ENCODE measurements around the gene MAGI2. TPM values are rescaled to one million over a fixed set of nuclear protein-coding genes. Genes with fewer than 3 reads are reported as not detected.

The MAGI2 gene
- total RNA-seq, 1 donor from 2014 or later = 64.2 TPM

DNA sequence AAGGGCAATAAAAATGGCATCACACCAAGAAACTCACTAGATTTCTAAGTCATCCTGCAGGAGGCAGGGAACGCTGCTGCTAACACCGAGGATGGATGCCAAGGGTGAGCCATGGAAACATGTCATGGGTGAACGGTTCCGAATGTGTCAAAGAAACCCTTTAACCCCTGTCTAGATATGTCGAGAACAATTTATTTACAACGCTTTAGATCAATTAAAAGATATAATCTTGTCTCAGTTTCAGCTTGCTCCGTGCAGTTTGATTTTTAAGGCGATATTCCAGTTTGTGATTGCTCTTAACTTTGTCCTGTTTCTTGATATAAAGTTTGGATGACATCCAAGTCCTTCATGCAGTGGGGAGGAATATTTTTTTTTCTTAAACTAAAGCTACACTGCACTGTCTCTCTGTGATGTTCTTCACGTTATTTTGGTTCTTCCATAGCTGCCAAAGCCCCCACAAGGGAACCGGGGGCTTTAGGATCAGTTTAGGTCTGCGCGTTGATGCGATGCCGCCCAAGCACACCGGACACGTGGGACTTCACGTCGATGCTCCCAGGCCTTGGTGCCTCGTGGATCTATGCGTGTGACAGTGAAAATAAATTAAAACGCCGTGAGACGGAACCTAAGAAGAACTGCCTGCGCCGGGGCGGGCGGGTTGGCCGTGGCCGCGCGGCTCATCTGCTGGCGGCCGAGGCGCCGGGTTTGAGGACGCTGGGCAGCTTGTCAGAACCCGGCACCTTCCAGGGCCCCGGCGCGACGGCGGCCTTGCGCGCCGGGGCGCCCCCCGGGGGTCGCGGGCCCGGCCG lies 1434.6 kb downstream of the MAGI2 start:
- Mint-ChIP-seq H3K4me1 (ENCODE audit: low read depth, unreplicated experiment) (peaks cover 20% of the 10 kb centered on the region), H3K27ac (ENCODE audit: unreplicated experiment) (peak overlapping the region; percentile 93), H3K4me3 (ENCODE audit: unreplicated experiment) (peak overlapping the region; percentile 96), H3K9me3 (ENCODE audit: unreplicated experiment) (peaks cover 19% of the 10 kb centered on the region), H3K36me3 (ENCODE audit: unreplicated experiment) (no peaks in the 10 kb centered on the region), H3K27me3 (ENCODE audit: unreplicated experiment) (peaks cover 2% of the 10 kb centered on the region)
- peak; percentile 39 for DNase-seq
- TF ChIP-seq, protein P1, sequence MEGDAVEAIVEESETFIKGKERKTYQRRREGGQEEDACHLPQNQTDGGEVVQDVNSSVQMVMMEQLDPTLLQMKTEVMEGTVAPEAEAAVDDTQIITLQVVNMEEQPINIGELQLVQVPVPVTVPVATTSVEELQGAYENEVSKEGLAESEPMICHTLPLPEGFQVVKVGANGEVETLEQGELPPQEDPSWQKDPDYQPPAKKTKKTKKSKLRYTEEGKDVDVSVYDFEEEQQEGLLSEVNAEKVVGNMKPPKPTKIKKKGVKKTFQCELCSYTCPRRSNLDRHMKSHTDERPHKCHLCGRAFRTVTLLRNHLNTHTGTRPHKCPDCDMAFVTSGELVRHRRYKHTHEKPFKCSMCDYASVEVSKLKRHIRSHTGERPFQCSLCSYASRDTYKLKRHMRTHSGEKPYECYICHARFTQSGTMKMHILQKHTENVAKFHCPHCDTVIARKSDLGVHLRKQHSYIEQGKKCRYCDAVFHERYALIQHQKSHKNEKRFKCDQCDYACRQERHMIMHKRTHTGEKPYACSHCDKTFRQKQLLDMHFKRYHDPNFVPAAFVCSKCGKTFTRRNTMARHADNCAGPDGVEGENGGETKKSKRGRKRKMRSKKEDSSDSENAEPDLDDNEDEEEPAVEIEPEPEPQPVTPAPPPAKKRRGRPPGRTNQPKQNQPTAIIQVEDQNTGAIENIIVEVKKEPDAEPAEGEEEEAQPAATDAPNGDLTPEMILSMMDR (IDR thresholded peaks at IDR 0.05; ENCODE audit: partially characterized antibody, unreplicated experiment) = no peak

DNA sequence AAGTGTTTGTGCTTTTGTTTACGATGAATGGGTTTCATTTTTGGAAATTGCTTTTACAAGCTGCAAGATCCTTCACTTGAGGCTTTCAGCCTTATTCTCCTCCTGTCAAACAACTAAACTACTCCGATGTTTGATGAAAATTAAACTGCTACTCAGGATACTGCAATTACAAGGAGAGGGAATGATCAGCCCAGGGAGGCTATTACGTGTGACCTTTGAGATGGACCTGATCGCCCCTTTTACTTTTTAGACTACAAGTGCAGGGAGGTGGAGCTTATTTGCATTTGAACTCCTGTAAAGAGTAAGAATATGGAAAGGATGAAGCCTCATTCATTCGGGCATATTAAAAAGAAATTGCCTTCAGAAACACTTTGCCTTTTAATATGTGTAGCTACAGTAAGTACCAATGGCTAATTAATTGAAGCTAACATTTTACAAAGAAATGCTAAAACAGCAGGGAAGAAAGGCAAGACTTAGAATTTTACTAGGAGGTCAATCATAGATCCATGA lies 1435.8 kb downstream of the MAGI2 start:
- Mint-ChIP-seq H3K27ac (ENCODE audit: unreplicated experiment) (peak overlapping the region; percentile 4), H3K27me3 (ENCODE audit: unreplicated experiment) (peaks cover 2% of the 10 kb centered on the region), H3K4me3 (ENCODE audit: unreplicated experiment) (peak overlapping the region; percentile 96), H3K9me3 (ENCODE audit: unreplicated experiment) (peaks cover 24% of the 10 kb centered on the region), H3K36me3 (ENCODE audit: unreplicated experiment) (no peaks in the 10 kb centered on the region), H3K4me1 (ENCODE audit: low read depth, unreplicated experiment) (peaks cover 20% of the 10 kb centered on the region)
- TF ChIP-seq, protein P1 (IDR thresholded peaks at IDR 0.05; ENCODE audit: partially characterized antibody, unreplicated experiment) = no peak
- DNase-seq = no peak

DNA sequence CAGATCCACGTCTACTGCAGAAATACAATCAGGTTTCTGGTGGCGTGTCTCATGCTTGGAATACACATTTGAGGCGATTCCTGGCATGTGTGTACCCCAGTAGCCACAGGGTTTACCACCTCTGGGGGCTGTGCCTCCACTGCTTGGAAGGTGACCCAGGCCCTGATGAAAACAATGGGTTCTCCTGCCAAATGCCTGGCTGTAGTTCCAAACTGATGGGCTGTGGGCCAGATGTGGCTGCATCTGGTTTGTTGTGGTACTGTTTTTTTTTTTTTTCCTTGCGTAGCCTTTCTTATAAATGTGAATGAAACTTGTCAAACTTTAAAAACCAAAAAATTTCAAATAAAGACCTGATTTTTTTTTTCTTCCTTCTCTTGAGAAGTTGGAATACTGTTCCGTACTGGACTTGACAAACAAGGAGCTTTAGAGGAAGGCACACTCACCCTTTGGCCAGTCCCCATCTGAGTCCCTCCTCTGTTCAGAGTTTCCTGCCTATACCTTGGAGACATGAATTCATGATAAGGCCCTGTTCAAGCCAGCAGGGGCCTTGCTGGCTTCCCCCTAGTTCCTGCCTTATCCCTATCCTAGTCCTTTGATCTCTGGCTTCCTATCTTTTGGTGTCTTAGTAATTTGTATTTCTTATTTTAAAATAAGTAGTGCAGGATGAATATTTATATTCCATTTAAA lies 1437.8 kb downstream of the MAGI2 start:
- H3K4me3 Mint-ChIP-seq (ENCODE audit: unreplicated experiment) = no peak overlapping the region
- TF ChIP-seq, protein P1 (IDR thresholded peaks at IDR 0.05; ENCODE audit: partially characterized antibody, unreplicated experiment) = no peak
- H3K27ac Mint-ChIP-seq (ENCODE audit: unreplicated experiment) = no peak overlapping the region
- no peak for DNase-seq
- peaks cover 12% of the 10 kb centered on the region for H3K4me1 Mint-ChIP-seq (ENCODE audit: low read depth, unreplicated experiment)
- H3K36me3 Mint-ChIP-seq (ENCODE audit: unreplicated experiment) = no peaks in the 10 kb centered on the region
- peaks cover 6% of the 10 kb centered on the region for H3K27me3 Mint-ChIP-seq (ENCODE audit: unreplicated experiment)
- peaks cover 21% of the 10 kb centered on the region for H3K9me3 Mint-ChIP-seq (ENCODE audit: unreplicated experiment)

DNA sequence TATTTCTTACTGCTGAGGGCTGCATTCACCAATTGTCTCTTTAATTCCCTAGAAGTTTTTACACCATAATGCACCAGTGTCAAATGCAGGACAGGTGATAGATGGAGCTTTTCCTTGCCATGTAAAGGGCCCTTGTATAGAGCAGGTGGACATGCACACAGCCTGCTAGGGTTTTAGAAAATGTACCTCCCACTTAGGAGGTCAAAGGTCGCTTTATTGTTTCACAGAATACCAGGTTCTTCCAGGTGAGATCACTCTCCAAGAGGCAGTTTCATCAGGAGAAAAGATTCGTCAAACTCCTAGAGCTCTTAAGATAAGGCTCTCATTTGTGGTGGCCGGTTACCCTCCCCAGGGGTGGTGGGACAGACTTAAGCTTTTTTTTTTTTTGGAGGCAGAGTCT lies 1439.1 kb downstream of the MAGI2 start:
- H3K27ac Mint-ChIP-seq (ENCODE audit: unreplicated experiment) = no peak overlapping the region
- TF ChIP-seq, protein P1 (IDR thresholded peaks at IDR 0.05; ENCODE audit: partially characterized antibody, unreplicated experiment) = no peak
- DNase-seq = no peak
- H3K9me3 Mint-ChIP-seq (ENCODE audit: unreplicated experiment) = peaks cover 16% of the 10 kb centered on the region
- H3K27me3 Mint-ChIP-seq (ENCODE audit: unreplicated experiment) = peaks cover 6% of the 10 kb centered on the region
- H3K4me3 Mint-ChIP-seq (ENCODE audit: unreplicated experiment) = no peak overlapping the region
- no peaks in the 10 kb centered on the region for H3K36me3 Mint-ChIP-seq (ENCODE audit: unreplicated experiment)
- H3K4me1 Mint-ChIP-seq (ENCODE audit: low read depth, unreplicated experiment) = peaks cover 8% of the 10 kb centered on the region

Measured in glutamatergic neuron (in vitro differentiated cells).